Activated naive CD8-positive, alpha-beta T cell treated with anti-CD3 and anti-CD28 coated beads, Interleukin-2, amount 50 U/mL, for 16 hours (primary cell): ENCODE data around the gene TMPRSS11E.
"Not testable (repeated sequence)": the region's sequence is repeated elsewhere in the genome, so short reads cannot be mapped to it uniquely, and the experiment has no call there.

Experiments
- DNase-seq: peaks from one replicate; pipeline ENCODE4 v3.0.0-alpha.2; 2020; ENCODE audit warnings: low read depth, low spot score

Gene TMPRSS11E, protein sequence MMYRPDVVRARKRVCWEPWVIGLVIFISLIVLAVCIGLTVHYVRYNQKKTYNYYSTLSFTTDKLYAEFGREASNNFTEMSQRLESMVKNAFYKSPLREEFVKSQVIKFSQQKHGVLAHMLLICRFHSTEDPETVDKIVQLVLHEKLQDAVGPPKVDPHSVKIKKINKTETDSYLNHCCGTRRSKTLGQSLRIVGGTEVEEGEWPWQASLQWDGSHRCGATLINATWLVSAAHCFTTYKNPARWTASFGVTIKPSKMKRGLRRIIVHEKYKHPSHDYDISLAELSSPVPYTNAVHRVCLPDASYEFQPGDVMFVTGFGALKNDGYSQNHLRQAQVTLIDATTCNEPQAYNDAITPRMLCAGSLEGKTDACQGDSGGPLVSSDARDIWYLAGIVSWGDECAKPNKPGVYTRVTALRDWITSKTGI

DNA sequence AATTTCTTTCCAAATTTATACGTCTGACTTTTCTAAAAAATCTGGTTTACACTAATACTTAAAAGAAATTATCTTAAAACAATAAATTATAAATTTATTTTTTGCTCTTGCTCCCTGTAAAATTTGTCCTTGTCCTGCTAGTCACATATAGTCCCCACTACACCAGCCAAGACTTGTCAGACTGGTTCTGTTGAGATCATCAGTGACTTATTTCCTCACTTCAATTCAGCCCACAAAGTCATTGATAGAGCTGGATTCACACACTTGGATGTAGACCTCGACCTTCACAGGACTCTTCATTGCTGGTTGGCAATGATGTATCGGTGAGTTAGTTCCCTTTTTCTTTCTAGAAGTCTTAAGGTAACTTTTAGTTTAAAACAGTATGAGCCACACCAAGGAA is at the start of gene TMPRSS11E:
TMPRSS11E (plus strand) TSS at position 263 of the 400 bp plus-strand sequence; CDS start at position 313, 50 bp downstream.
- no peak for DNase-seq

DNA sequence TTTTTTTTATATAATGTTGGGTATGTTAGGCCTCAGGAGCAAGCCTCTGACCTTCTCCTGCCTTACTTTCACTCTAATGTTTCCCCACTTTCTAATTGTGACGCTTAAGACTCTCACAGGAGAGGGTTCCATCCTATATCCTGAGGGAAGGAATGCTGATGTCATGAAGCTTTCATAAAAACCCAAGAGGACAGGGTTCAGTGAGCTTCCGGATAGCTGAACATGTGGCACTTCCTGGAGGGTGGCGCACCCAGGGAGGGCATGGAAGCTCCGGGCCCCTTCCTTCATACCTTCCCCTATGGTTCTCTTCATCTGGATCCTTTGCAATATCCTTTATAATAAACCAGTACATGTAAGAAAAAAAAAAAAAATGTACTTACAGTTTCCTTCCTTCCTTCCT is 48.0 kb upstream of the TMPRSS11E start:
- no peak for DNase-seq

DNA sequence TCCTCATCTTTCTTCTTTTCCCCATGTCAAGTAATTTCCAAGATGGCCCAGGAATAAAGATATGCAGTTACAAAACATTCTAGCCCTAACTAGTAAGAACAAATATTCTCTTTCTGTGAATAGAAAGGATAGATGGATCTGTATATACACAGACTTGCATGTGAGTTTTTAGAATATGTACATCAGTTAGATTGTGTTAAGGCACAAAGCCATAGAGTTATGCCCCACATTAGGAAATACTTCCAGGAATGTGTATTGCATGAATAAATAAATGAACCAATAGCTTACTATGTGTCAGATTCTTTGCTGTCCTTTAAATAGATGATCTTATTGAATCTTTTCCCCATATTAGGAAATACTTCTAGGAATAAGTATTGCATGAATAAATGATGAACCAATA is 46.0 kb upstream of the TMPRSS11E start:
- no peak for DNase-seq

DNA sequence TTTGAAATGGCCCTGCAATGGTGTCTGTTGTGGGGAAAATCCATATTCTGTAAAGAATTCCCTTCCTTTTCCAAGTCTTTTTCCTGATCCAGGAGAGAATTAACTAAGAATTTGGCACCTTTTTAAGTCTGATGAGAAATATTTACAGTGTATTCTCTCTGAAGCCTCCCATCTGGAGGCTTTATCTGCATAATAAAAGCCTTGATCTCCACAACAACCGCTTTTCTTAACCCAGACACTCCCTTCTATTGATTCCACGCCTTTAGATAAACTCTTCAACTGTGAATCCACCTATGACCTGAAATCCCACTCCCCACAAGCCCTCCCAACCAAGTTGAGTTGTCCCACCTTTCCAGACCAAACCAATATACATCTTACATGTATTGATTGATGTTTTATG is 43.1 kb upstream of the TMPRSS11E start:
- DNase-seq, result no peak

- not testable (repeated sequence) for DNase-seq
Observed at GRCh38 chr4:68405718-68406478, 41.4 kb upstream of the TMPRSS11E start.

DNA sequence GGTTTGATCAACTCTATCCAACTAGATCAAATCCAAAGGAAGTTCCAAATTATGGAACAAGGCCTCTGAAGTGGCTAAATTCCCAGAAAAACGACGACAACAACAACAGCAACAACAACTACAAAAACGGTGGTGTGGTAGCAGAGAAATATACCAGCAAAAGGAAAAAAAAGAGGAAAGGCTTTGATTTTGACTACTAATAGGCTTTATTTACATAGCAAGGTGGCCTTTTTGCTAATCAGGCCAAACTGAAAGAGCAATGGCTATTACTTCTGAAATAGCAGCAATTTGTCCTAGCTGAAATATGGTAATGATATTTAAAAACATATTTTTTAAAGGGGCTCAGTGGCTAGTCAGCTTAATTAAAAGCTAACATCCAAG is 40.8 kb upstream of the TMPRSS11E start:
- no peak for DNase-seq

- not testable (repeated sequence) for DNase-seq
Observed at GRCh38 chr4:68407015-68407867, 40.0 kb upstream of the TMPRSS11E start.

DNA sequence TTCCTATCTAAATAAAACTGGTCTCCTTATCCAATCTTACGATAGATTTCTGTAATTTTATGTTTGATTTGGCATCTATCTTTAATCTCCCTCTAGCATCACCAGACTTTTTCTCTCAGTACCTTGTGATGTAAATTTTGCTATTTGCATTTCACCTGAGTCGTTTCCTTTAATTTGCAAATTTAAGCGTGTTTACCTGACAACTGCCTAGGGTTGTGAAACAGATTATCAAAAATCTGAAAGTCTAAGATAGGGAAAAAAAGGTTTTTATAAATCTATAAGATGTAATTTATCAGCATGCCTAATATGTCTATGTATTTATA is 39.4 kb upstream of the TMPRSS11E start:
- DNase-seq, result no peak

- DNase-seq, result no peak
Observed at GRCh38 chr4:68410149-68410548, 37.1 kb upstream of the TMPRSS11E start.

DNA sequence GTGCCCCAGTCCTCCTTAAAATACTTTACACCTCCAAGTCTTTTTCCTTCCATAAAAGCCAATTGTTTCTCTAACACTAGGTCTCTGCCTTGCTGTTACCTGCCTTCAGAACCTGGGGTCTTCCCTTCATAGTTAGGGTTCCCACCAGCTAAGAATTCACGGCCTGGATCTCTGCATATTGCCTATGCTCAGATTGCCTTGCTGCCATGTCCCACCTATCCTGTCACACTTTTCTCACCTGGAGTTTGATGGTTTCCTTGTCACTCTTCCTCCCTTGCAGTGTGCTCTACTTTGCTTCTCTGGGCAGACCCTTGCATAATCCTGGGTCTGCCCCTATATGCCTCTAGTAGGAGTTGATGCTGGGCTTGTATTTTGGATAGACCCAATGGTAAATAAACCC is 36.6 kb upstream of the TMPRSS11E start:
- no peak for DNase-seq

DNA sequence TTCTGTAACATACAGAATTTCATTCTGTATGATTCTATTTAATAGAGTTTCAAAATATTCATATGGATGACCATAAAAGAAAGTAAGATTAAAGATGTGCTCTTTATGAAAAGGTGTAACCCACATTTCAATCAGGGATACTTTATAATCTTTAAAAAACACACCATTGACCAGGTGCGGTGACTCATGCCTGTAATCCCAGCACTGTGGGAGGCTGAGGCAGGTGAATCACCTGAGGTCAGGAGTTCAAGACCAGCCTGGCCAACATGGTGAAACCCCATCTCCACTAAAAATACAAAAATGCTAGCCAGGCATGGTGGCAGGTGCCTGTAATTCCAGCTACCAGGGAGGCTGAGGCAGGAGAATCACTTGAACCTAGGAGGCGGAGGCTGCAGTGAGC is 35.2 kb upstream of the TMPRSS11E start:
- not testable (repeated sequence) for DNase-seq

- no peak for DNase-seq
Observed at GRCh38 chr4:68416591-68416990, 30.7 kb upstream of the TMPRSS11E start.

GRCh38 chr4:68426516-68426915 is 20.7 kb upstream of the TMPRSS11E start:
- no peak for DNase-seq

GRCh38 chr4:68430337-68430736 is 16.9 kb upstream of the TMPRSS11E start:
- DNase-seq, result no peak

GRCh38 chr4:68432320-68432719 is 14.9 kb upstream of the TMPRSS11E start:
- DNase-seq, result no peak

GRCh38 chr4:68433582-68433981 is 13.7 kb upstream of the TMPRSS11E start:
- no peak for DNase-seq

DNA sequence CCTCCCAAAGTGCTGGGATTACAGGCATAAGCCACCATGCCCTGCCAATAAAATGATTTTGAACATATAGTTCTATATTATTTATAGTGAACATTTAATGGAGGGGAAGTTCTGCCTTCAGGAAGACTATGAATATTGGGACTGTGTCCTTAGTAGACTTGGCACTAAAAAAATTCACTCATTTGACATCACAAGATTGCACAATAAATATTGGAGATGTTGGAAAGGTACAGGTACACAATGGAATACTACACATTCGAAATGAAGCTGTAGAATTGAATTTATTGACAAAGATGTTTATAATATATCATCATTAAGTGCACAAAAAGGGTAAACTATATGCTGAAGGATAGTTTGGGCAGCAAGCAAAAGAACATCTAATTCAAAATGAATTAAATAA is 13.0 kb upstream of the TMPRSS11E start:
- DNase-seq, result no peak

- no peak for DNase-seq
Observed at GRCh38 chr4:68434836-68435235, 12.4 kb upstream of the TMPRSS11E start.

DNA sequence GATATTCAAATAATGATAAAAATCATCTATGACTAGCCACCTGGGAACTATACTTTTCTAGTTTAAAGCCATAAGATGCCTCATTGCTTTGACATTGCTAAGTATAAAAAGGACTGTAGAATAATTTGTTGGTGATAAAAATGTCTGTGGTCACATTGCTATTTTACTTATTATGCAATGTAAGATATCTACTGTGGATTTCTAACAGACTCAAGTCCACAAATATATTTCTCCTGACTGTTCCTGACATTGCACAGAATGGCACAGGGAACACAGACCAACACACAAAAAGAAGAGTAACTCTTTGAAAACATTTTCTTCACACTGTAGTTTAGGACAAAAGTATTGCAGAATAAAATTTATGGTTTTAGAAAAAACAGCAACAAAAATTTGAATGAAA is 2.2 kb upstream of the TMPRSS11E start:
- DNase-seq, result no peak

GRCh38 chr4:68451246-68452211 is 4.3 kb downstream of the TMPRSS11E start:
- no peak for DNase-seq

DNA sequence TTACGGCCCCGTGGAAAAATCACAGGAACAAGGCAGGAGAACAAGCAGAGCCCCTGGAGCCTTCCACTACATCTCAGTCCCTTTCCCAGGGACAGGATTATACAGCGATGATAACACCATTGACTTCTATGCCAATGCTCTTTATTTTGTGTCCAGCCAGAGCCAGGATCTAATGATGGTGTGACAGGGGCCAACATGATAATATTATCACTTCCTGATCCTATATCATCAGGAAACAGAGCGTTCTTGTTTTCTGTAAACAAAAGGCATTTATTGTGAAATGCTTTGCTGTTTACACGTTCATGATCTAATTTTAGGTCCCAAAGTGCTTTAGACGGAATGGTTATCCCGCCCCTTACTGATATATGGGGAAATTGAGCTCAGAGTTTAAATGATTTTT is 12.8 kb downstream of the TMPRSS11E start:
- DNase-seq, result no peak
